Central memory CD8-positive, alpha-beta T cell (primary cell): ENCODE measurements around the gene PHC2.

ENCODE experiments used
- ATAC-seq: fragments of 150-1000 bp; cut with Tn5 transposase; replicated peaks from 2 replicates; pipeline ENCODE4 v1.10.0; 2022; ENCODE audit warnings: mild to moderate bottlenecking, moderate FRiP score, moderate number of reproducible peaks; ENCODE audit not compliant: poor library complexity, severe bottlenecking; ENCODE audit errors: extremely low read depth
- DNase-seq, 2 donors: peaks; one replicate each; pipeline ENCODE4 v3.0.0; 2021; ENCODE audit warnings: low spot score in 2 of 2
- H3K27ac Mint-ChIP-seq: one replicate; pipeline ENCODE4 v1.8.0; 2022; ENCODE audit warnings: low read depth, mild to moderate bottlenecking, moderate library complexity, mixed read lengths
- H3K27me3 Mint-ChIP-seq: one replicate; pipeline ENCODE4 v1.8.0; 2022; ENCODE audit warnings: mixed read lengths
- H3K36me3 Mint-ChIP-seq: one replicate; pipeline ENCODE4 v1.8.0; 2022; ENCODE audit warnings: mild to moderate bottlenecking, moderate library complexity, mixed read lengths; ENCODE audit not compliant: insufficient read depth
- H3K4me1 Mint-ChIP-seq: one replicate; pipeline ENCODE4 v1.8.0; 2022; ENCODE audit warnings: mixed read lengths
- H3K4me3 Mint-ChIP-seq: one replicate; pipeline ENCODE4 v1.8.0; 2022; ENCODE audit warnings: mild to moderate bottlenecking, moderate library complexity, mixed read lengths
- H3K9me3 Mint-ChIP-seq: one replicate; pipeline ENCODE4 v1.8.0; 2022; ENCODE audit warnings: mixed read lengths

PHC2 gene

DNA sequence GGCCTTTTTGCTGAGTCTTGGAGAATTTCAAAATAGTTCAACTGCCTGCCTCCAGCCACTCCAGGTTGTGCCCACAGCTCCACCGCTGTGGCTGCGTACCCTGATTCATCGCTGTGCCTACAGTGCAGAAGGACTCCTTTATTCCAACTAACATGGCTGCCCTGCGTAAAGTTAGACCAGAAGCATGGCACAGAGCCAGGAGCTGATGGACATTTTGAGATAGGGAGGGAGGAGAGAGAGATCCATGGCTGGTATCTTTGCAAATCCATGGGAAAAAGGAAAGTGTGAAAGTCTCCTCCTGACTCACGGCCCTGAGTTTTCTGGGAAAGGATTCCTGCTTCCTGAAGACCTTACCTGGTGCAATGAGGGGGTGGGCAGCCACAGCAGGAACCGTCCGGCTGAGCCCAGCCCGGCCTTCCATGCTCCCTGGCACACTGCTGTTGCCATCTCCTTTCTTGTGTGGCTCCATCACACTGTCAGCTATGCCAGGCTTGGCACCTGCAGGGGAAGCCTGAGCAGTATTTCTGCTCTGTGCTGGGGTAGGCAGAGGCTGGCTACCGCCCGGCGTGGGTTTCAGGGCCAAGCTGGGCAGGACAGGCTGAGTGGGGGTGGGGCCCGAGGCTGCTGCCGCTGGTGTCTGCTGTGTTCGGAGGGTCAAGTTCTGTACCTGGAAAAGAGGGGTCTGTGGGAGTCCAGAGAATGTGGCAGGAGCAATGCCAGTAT lies 64.0 kb downstream of the PHC2 start:
- H3K4me3 Mint-ChIP-seq = no peak overlapping the region
- ATAC-seq (no peak), DNase-seq (no peak)
- no peaks in the 10 kb centered on the region for H3K9me3 Mint-ChIP-seq
- no peaks in the 10 kb centered on the region for H3K36me3 Mint-ChIP-seq
- H3K4me1 Mint-ChIP-seq = peaks cover 5% of the 10 kb centered on the region
- peaks cover 8% of the 10 kb centered on the region for H3K27me3 Mint-ChIP-seq
- H3K27ac Mint-ChIP-seq = no peak overlapping the region

DNA sequence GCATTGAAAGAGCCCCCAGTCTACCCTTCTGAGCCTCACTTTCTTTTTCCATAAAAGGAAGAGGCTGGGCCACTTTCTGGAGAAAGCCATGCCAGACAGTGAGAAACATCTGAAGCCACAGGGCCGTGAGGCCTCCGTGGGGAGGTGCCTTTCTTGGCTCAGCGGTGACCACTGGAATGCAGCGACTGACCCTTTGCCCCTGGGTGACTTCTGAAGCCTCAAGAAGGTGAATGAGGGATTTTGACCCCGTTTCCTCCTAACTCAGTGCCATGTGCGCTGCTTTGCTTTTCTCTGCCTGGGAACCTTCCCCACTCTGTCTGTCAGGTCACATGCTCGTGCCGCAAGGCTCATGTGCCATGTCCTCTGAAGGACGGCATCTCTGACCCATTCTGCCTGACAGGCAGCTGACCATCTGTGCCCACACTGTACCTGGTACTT lies 65.3 kb downstream of the PHC2 start:
- Mint-ChIP-seq H3K27me3 (peaks cover 8% of the 10 kb centered on the region), H3K27ac (no peak overlapping the region), H3K36me3 (no peaks in the 10 kb centered on the region), H3K9me3 (no peaks in the 10 kb centered on the region), H3K4me3 (no peak overlapping the region), H3K4me1 (peaks cover 5% of the 10 kb centered on the region)
- ATAC-seq = no peak
- no peak for DNase-seq

DNA sequence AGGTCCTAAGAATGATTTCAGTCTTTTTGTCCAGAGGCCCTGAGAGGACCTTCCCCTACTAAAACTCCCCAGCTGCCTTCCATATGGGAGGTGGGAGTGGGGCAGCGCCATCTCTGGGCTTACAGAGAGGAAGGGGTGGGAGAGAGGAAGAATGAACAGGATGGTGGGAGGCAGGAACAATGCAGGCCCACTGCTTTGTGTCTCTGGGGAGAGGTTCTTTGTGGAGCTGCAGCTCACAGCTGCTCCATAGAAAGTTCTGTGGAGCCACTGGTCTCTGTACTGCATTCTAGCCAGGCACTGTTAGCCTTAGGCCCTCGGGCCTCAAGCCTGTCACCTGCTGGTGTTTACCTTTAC lies 66.4 kb downstream of the PHC2 start:
- peaks cover 8% of the 10 kb centered on the region for H3K27me3 Mint-ChIP-seq
- H3K4me3 Mint-ChIP-seq = no peak overlapping the region
- no peak overlapping the region for H3K27ac Mint-ChIP-seq
- no peaks in the 10 kb centered on the region for H3K36me3 Mint-ChIP-seq
- peaks cover 5% of the 10 kb centered on the region for H3K4me1 Mint-ChIP-seq
- no peaks in the 10 kb centered on the region for H3K9me3 Mint-ChIP-seq
- ATAC-seq (no peak), DNase-seq (no peak)

DNA sequence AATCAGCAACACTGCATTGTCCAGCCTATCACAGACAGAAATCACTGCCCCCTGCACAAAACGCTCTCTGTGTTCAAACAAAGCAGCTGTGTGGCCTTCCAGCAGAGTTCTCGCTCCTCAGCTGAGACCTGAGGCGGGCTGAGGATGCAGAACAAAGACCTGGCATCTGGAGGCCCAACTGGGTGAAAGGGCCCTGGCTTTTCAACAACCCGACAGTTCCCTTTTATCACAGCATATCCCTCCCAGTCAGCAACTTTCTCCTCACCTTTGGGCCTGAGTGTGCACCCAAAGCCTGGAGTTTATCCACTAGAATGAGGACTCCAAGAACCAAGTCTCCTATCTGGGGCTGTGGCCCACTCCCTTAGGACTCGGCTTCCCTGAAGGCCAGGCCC lies 67.4 kb downstream of the PHC2 start:
- no peak overlapping the region for H3K4me3 Mint-ChIP-seq
- H3K27me3 Mint-ChIP-seq = no peaks in the 10 kb centered on the region
- H3K36me3 Mint-ChIP-seq = no peaks in the 10 kb centered on the region
- ATAC-seq (no peak), DNase-seq (no peak)
- H3K4me1 Mint-ChIP-seq = peaks cover 5% of the 10 kb centered on the region
- H3K27ac Mint-ChIP-seq = no peak overlapping the region
- no peaks in the 10 kb centered on the region for H3K9me3 Mint-ChIP-seq

DNA sequence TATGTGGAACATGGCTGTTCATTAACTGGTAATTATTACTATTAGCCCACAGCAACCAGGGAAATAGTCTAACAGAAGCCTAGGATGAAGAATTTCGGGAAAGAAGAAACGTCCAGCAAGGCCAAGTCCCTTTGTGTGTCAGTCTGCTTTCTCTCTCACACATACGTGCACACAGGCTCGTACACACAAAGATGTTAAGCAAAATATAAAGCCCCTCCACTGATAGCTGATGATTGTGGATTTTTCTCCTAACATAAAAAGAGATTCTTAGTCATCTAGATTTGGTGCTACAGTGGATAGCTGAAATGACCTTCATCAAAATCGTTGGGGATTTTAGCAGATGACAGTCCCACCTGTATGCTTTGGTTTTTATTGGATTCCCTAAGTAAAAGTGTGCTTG lies 67.9 kb downstream of the PHC2 start:
- DNase-seq = no peak
- H3K4me1 Mint-ChIP-seq = peaks cover 4% of the 10 kb centered on the region
- no peak overlapping the region for H3K4me3 Mint-ChIP-seq
- H3K27ac Mint-ChIP-seq = no peak overlapping the region
- no peaks in the 10 kb centered on the region for H3K27me3 Mint-ChIP-seq
- no peaks in the 10 kb centered on the region for H3K9me3 Mint-ChIP-seq
- ATAC-seq = no peak
- no peaks in the 10 kb centered on the region for H3K36me3 Mint-ChIP-seq

DNA sequence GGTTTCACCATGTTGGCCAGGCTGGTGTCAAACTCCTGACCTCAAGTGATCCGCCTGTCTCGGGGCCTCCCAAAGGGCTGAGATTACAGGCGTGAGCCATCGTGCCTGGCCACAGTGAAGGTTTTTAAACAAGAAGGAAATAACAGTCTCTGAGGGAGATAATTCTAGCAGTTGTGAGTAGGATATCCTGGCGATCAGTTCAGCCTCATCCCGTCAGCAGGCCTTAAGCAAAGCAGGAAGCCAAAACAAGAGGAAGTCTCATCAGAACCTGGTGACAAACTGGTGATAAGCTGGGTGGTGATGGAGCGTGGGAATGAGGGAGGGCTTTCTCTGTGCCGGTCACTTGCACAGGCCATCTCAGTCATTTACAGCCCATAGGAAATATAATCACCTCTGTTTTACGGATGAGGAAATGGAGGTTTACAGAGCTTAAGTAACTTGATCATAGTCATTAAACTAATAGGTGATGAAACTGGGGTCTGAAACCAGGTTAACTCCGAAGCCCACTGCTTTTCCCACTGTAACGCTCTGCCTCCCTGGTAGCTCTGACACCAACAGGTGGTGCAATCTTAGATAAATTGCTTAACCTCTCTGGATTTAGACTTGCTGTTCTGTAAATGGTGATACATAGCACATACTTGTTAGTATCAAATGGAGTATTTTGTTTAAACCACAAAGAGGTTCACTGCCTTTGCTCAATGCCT lies 69.2 kb downstream of the PHC2 start:
- ATAC-seq (no peak), DNase-seq (no peak)
- H3K27me3 Mint-ChIP-seq = no peaks in the 10 kb centered on the region
- no peaks in the 10 kb centered on the region for H3K9me3 Mint-ChIP-seq
- H3K4me3 Mint-ChIP-seq = no peak overlapping the region
- no peaks in the 10 kb centered on the region for H3K36me3 Mint-ChIP-seq
- no peaks in the 10 kb centered on the region for H3K4me1 Mint-ChIP-seq
- H3K27ac Mint-ChIP-seq = no peak overlapping the region

DNA sequence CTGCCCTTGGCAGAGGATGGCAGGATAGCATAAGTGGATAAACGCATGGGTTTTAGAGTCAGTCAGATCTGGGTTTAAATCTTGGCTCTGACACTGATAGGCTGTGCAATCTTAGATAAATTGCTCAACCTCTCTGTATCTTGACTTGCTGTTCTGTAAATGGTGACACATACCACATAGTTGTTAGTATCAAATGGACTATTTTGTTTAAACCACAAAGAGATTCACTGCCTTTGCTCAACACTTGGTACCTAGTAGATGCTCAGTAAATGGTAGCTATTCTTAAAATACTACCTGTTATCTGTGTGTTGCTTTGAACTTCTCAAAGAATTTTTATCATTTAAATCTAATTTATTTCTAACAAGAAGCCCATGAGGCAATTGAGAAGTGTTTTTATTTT lies 70.5 kb downstream of the PHC2 start:
- no peaks in the 10 kb centered on the region for H3K9me3 Mint-ChIP-seq
- DNase-seq = no peak

DNA sequence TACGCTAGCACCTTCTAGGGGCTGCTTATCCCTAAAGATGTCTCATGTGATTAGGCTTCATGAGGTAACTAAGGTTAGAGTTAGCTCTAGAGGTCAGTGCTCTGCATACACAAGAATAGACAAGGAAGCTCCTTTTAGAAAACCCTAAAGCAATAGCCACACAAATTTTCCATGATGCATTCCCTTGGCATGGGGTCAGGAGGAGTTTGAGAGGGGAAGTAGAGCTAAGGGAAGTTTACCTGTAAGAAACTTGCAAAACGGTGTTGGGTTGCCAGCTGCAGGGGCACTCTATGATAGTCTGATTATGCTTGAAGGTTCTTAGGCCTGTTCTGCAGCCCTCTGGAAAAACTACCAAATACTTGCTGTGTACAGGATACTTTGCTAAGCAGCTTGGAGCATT lies 71.0 kb downstream of the PHC2 start:
- H3K27ac Mint-ChIP-seq = no peak overlapping the region
- no peaks in the 10 kb centered on the region for H3K27me3 Mint-ChIP-seq
- H3K4me3 Mint-ChIP-seq = no peak overlapping the region
- H3K4me1 Mint-ChIP-seq = no peaks in the 10 kb centered on the region
- H3K36me3 Mint-ChIP-seq = no peaks in the 10 kb centered on the region
- no peaks in the 10 kb centered on the region for H3K9me3 Mint-ChIP-seq
- DNase-seq (no peak), ATAC-seq (no peak)

More for the DNA sequence above, 70.5 kb downstream of the PHC2 start:
- no peaks in the 10 kb centered on the region for H3K27me3 Mint-ChIP-seq
- H3K36me3 Mint-ChIP-seq = no peaks in the 10 kb centered on the region
- no peak for ATAC-seq
- H3K4me1 Mint-ChIP-seq = no peaks in the 10 kb centered on the region
- no peak overlapping the region for H3K4me3 Mint-ChIP-seq
- H3K27ac Mint-ChIP-seq = no peak overlapping the region

DNA sequence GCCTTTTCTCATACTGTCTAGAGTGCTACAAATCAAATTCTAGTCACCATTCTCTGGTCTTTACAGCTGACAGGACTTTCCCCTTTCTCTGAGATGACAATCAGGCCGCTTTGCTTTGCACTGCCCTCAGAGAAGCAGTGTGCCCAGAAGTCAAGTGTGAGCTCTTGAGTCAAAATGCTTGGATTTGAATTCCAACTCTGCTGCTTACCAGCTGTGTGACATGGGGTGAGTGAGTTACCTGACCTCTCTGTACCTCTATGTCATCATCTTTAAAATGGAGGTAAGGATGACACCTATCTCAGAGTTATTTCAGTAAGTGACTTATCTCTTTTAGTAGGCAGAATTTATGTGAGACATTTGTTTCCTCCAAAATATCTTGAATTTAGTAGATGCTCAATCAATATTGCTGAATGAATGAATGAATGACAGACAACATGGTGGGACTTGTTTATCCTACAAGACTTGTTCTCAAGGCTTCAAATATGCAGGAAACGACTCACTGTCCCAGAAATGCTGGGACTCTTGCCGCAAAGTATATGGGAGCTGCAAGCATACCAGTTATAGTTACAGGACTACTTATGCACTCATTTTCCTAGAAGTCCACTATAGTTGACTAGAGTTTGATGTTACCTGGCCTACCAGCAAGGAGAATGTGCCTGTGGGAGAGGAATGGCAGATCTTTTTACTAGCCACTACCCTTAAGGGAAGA lies 71.9 kb downstream of the PHC2 start:
- no peaks in the 10 kb centered on the region for H3K27me3 Mint-ChIP-seq
- ATAC-seq (no peak), DNase-seq (no peak)
- H3K27ac Mint-ChIP-seq = no peak overlapping the region
- H3K4me1 Mint-ChIP-seq = no peaks in the 10 kb centered on the region
- H3K9me3 Mint-ChIP-seq = no peaks in the 10 kb centered on the region
- H3K36me3 Mint-ChIP-seq = no peaks in the 10 kb centered on the region
- H3K4me3 Mint-ChIP-seq = no peak overlapping the region

DNA sequence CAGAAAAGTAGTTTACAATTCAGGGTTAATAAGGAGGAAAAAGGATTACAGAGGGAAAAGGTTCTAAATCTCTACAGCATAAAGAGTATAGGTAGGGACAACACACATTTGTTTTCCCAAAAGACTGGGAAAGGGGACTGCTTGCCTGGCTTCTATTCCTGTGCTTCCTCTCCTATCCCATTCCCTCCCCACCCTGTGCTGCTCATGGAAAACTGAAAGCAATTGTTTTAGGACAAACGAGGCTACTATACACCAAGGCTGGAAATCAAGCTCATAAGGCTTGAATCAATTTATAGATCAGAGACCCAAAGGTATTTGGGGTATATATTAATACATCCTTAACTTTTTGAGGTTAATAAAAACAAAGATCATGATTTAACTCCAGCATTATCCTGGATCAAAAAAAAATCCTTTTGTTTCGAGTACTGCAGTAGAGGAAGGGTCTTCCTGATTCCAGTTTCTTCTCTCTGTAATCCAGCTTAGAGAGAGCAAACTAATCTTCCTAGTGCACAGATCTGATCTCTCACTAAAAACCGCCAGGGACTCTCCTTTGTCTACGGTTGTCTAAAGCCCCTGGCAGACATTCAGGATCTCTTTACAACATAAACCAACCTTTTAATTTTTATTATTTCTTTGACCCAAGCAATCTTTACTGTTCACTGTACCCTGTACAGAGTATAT lies 72.6 kb downstream of the PHC2 start:
- Mint-ChIP-seq H3K4me3 (no peak overlapping the region), H3K36me3 (no peaks in the 10 kb centered on the region), H3K9me3 (no peaks in the 10 kb centered on the region), H3K27ac (no peak overlapping the region), H3K27me3 (no peaks in the 10 kb centered on the region), H3K4me1 (no peaks in the 10 kb centered on the region)
- ATAC-seq = no peak
- DNase-seq = no peak

DNA sequence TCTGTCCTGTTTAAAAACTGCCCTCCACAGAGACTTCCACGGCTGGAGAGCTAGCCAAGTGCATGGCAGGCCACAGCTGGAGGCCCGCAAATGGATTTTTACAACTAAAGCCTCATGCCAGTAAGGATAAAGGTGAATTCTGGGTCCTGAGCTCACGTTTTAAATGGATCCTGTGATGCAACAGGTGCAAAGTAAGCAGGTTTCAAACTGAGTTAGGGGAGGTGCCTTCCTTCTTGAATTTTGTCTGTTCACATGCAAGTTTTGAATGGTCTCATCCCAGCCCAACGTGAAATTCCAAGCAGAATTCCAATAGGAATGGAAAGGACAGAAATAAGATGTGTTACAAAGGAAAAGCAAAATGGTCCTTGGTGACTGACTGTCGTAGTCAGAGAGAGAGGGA lies 73.8 kb downstream of the PHC2 start:
- Mint-ChIP-seq H3K36me3 (no peaks in the 10 kb centered on the region), H3K4me3 (no peak overlapping the region), H3K27me3 (no peaks in the 10 kb centered on the region), H3K4me1 (no peaks in the 10 kb centered on the region), H3K27ac (no peak overlapping the region), H3K9me3 (no peaks in the 10 kb centered on the region)
- no peak for DNase-seq
- ATAC-seq = no peak

DNA sequence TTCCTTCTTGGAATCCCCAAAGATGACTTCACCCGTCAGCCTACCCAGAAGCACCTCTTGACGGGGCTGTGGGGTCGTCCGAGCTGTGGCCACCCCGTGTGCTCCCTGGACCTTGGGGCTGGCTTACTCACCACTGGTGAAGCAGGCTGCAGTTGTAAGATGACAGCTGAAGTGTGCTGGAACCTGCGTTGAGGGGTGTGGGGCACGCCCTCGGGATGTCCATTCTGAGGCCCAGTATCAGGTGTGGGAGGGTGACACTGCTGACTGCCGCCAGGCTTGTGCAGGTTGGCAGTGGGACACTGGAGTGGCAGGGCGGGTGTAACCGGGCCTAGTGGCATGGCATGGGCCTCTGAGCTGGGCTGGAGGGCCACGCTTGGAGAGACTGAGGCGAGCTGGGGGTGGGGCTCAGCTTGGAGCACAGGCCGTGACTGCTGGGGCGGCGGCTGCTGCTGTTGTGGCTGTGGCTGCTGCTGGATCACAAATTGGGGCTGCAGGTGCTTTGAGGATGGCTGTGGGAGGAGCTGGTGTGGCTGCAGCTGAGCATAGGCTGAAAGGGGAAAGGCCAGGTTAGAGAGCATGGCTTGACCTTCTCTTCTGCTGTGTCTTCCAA lies 76.1 kb downstream of the PHC2 start:
- no peak overlapping the region for H3K4me3 Mint-ChIP-seq
- ATAC-seq (no peak), DNase-seq (no peak)
- no peaks in the 10 kb centered on the region for H3K27me3 Mint-ChIP-seq
- peaks cover 3% of the 10 kb centered on the region for H3K36me3 Mint-ChIP-seq
- no peak overlapping the region for H3K27ac Mint-ChIP-seq
- H3K4me1 Mint-ChIP-seq = peaks cover 9% of the 10 kb centered on the region
- H3K9me3 Mint-ChIP-seq = no peaks in the 10 kb centered on the region
